ENCODE data around the gene NDC1.
A peak's percentile ranks its signal among the peaks of the same experiment; 100 is the strongest.
"Not testable (repeated sequence)": the region's sequence is repeated elsewhere in the genome, so short reads cannot be mapped to it uniquely, and the experiment has no call there.

The NDC1 gene

GRCh38 chr1:53766831-53767405, 71.2 kb downstream of the NDC1 start:
- peak overlapping the region; percentile 31 for H3K4me3 ChIP-seq (ENCODE audit: low read depth, low read length)
- POLR2A ChIA-PET, result interaction anchor here (0.7 kb wide), 1 partner anchor 87 kb away, joined by 3 read pairs; no protein-coding TSS in a partner anchor
- CTCF ChIA-PET, result interaction anchor here (1.0 to 7.7 kb wide), 6 partner anchors 12 to 488 kb away, joined by 3 to 58 read pairs (median 8); no protein-coding TSS in a partner anchor
- DNase-seq (ENCODE audit: low read depth, low spot score), result peak; percentile 26
- no peak for TF ChIP-seq CTCF (IDR thresholded peaks at IDR 0.05; ENCODE audit: insufficient read depth, low read length, missing control alignments)

GRCh38 chr1:53766194-53766742, 71.8 kb downstream of the NDC1 start:
- POLR2A ChIA-PET, result no interaction called here
- CTCF ChIA-PET, result interaction anchor here (0.9 to 7.7 kb wide), 6 partner anchors 11 to 487 kb away, joined by 3 to 58 read pairs (median 8); no protein-coding TSS in a partner anchor
- H3K4me3 ChIP-seq (ENCODE audit: low read depth, low read length), result no peak overlapping the region

GRCh38 chr1:53765657-53766056, 72.4 kb downstream of the NDC1 start:
- TF ChIP-seq CTCF (IDR thresholded peaks at IDR 0.05; ENCODE audit: insufficient read depth, low read length, missing control alignments), result no peak
- no peak overlapping the region for H3K4me3 ChIP-seq (ENCODE audit: low read depth, low read length)
- POLR2A ChIA-PET, result no interaction called here
- CTCF ChIA-PET, result interaction anchor here (0.9 to 7.7 kb wide), 4 partner anchors 11 to 321 kb away, joined by 5 to 58 read pairs (median 34); no protein-coding TSS in a partner anchor
- peak; percentile 14 for DNase-seq (ENCODE audit: low read depth, low spot score)

More at GRCh38 chr1:53766194-53766742, 71.8 kb downstream of the NDC1 start:
- TF ChIP-seq CTCF (IDR thresholded peaks at IDR 0.05; ENCODE audit: insufficient read depth, low read length, missing control alignments), result no peak
- DNase-seq (ENCODE audit: low read depth, low spot score), result no peak

GRCh38 chr1:53763911-53764310, 74.2 kb downstream of the NDC1 start:
- ChIA-PET CTCF (interaction anchor here (0.9 to 7.7 kb wide), 7 partner anchors 8 to 278 kb away, joined by 3 to 58 read pairs (median 3); partner anchors contain the start of gene GLIS1), POLR2A (no interaction called here)
- H3K4me3 ChIP-seq (ENCODE audit: low read depth, low read length), result no peak overlapping the region
- no peak for DNase-seq (ENCODE audit: low read depth, low spot score)
- no peak for TF ChIP-seq CTCF (IDR thresholded peaks at IDR 0.05; ENCODE audit: insufficient read depth, low read length, missing control alignments)

GRCh38 chr1:53763461-53763860, 74.6 kb downstream of the NDC1 start:
- no peak overlapping the region for H3K4me3 ChIP-seq (ENCODE audit: low read depth, low read length)
- CTCF ChIA-PET, result interaction anchor here (0.9 to 7.7 kb wide), 7 partner anchors 8 to 278 kb away, joined by 3 to 58 read pairs (median 4); no protein-coding TSS in a partner anchor
- no peak for TF ChIP-seq CTCF (IDR thresholded peaks at IDR 0.05; ENCODE audit: insufficient read depth, low read length, missing control alignments)
- no peak for DNase-seq (ENCODE audit: low read depth, low spot score)
- POLR2A ChIA-PET, result no interaction called here

- DNase-seq (ENCODE audit: low read depth, low spot score); H3K4me3 ChIP-seq (ENCODE audit: low read depth, low read length); POLR2A ChIA-PET: not testable (repeated sequence)
- CTCF ChIA-PET, result interaction anchor here (1.2 to 9.8 kb wide), 3 partner anchors 8 to 274 kb away, joined by 3 to 191 read pairs (median 4); no protein-coding TSS in a partner anchor
These were observed 77.6 kb downstream of the NDC1 start for GRCh38 chr1:53760497-53760896.

Data from AG04449 (cell line).